HG02840 (cell line): ENCODE results near the gene DNM1.
"Not testable (repeated sequence)": the region's sequence is repeated elsewhere in the genome, so short reads cannot be mapped to it uniquely, and the experiment has no call there.

Experiments
- ATAC-seq: cut with Tn5 transposase; IDR thresholded peaks from one replicate; pipeline ENCODE4 v1.9.1; 2021; ENCODE audit warnings: mild to moderate bottlenecking, moderate library complexity, moderate number of reproducible peaks; ENCODE audit not compliant: unreplicated experiment, low FRiP score

DNM1 gene

GRCh38 chr9:128219831-128220230 lies 16.7 kb downstream of the DNM1 start:
- ATAC-seq = no peak

DNA sequence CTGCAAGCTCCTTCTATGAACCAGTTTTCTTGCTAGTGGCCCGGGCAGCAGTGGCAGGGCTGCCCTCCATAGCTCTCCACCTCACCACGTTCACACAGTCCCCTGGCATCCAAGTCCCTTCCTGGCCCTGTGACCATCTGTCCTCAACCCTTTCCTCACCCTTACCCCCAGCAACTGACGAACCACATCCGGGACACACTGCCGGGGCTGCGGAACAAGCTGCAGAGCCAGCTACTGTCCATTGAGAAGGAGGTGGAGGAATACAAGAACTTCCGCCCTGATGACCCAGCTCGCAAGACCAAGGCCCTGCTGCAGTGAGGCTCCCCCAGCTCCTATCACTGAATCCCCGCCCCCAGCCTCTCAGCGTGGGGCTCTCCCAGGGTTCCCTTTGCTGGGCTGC lies 18.8 kb downstream of the DNM1 start:
- no peak for ATAC-seq

DNA sequence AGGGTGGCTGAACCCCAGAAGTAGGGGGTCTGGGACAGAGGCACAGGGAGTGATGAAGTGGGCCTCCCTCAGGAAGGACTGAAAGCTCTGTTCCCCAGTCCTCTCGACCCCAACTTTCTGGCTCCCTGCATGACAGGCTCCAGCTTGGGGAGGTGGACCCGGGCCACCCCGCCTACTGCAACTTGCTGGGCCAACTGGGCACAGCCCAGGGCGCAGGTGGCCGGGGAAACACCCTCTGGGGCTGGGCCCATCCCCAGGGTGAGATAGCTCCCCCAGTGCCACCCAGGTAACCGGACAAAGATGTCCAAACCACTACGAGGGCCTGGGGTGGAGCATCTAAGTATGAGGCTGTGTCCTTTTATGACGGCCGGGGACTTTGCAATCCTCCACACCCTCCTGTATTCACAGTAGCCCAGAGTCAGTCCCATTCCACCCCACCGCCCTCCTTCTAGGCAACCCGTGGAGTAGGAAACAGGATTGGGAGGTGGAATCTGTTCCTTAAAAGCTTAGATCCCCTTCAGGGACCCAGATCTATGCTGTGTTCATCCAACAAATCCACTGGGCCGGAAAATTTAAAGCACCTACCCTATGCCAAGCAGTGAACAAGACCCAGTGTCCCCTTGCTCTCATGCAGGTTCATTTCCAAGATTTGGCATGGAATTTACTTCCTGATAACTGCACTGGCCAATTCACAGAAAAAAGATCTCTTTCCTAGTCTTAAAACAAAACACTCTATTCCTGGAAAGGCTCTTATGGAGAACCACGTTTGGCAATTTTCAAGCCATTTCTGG lies 19.9 kb downstream of the DNM1 start:
- no peak for ATAC-seq

DNA sequence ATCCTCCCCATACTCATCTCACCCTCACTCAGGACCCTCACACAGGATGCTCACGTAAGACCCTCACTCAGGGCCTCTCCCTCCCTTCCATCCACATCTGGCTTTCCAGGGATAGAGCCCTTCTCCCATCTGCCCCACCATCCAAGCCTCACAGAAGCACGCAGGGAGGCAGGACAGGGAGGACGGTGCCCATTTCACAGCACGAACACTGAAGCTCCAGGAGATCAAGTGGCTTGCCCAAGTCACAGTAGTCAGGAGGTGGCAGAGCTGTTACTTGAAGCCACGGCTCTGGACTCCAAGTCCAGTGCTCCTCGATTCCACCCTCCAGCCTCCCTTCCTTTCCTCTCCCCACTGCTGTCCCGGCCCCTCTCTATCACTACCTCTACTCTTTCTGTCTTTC lies 21.7 kb downstream of the DNM1 start:
- no peak for ATAC-seq

DNA sequence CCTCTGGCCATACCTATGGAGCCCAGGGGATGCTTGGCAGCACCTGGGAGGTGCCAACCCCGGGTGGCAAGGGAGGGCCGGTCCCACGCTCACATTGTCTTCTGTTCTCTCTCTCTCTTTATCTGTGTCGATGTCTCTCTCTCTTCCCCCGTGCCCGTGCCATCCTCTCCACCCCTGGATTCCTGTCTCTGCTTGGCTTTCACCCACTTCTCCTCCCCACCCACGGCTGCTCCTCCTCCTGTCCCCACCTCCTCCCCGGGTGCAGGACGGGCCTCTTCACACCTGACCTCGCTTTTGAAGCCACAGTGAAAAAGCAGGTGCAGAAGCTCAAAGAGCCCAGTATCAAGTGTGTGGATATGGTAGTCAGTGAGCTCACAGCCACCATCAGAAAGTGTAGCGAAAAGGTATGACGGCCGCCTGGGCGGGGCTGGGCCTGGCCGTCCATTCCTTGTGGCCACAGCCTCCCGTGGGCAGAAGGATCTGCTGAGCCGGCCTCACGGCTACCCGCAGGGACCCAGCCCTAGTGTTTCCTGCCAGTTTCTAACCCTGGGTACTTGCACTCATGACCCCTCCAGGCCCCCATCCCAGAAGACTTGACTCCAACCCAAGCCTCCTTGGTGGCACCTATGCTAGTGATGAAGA lies 22.7 kb downstream of the DNM1 start:
- ATAC-seq = no peak

GRCh38 chr9:128226412-128226801 lies 23.2 kb downstream of the DNM1 start:
- ATAC-seq = no peak

DNA sequence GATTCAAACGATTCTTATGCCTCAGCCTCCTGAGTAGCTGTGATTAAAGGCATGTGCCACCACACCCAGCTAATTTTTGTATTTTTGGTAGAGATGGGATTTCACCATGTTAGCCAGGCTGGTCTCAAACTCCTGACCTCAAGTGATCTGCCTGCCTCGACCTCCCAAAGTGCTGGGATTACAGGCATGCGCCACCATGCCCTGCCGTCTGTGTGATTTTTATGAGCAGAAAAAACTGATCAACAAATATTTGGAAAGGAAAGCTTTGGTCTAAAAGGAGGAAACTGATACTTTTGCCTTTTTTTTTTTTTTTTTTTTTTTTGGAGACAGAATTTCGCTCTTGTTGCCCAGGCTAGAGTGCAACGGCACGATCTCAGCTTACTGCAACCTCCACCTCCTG lies 27.7 kb downstream of the DNM1 start:
- ATAC-seq = not testable (repeated sequence)

DNA sequence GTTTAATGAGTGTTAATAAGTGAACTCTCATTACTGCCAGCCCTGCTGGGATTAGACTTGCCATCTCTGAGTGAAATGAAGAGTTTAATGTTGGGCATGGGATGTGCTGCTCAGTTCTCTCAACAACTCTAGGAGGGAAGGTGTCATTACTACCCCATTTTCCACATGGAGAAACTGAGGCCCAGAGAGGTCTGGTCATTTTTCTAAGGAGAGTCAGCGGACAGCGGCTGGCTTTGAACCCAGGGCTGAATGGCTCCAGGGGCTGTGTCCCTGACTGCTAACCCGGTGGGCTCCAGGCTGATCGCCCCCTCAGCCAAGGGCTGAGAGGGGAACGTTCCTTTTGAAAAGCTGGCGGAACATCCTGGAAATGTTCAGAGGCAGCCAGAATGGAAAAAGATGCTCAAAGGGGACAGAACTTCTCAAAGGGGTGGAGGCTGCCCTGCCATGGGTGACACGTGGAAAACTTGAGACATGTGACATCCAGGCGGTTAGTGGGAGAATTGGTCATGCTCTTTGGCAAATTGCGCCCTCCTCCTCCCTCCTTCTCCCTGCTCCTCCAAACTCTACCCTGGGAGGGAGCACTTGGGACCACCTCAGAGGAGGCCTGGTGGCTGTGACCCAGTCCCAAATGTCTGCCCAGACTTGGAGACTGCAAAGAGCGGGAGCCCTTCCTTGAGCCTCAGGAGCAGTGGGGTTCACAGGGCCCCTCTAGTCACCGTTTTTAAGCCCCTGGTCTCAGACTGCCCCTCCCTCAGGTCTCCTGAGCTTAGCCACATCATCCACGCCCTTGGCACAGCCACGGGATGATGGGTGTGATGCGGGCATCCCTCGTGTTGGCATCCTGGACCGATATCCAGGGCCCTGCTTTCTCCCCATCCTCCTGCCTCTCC lies 28.7 kb downstream of the DNM1 start:
- no peak for ATAC-seq

DNA sequence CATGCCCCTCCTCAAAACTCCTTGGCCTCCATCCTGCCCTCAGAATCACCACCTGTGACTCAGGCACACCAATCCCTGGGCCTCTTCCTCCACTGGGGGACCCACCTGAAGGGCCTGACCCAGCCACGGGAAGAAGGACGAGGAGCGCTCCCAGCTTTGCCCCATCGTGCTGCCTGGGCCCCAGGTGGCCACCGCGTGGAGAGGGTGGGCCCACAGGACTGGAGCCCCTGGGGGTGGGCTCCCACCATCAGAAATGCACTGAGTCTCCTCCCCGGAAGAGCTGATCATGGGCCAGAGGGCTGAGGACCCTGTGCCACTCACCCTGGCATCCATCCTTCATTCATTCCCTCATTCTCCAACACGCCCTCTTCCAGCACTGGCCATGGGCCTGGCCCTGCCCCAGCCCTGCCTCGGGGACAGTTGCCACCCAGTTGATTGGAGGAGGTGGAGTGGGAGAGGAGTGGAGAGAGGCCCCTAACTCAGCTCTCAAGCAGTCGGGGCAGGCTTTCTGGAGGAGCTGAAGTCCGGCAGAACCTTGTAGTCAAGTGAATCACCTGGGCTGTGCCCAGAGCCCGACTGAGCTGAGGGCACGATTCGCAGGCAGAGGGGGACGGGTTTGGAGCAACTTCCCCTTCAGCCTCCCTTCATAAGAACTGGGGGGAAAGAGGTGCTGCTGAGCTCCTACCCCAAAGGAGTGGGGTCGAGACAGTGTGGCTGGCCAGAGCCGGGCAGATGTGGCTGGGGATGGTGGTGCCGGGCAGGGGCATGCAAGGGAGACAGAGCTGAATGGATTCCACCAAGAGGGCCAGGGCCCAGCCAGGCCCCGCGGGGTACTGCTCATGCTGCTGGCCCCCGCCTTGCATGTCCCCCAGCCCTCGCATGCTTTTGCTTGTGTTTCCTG lies 29.6 kb downstream of the DNM1 start:
- ATAC-seq = no peak

DNA sequence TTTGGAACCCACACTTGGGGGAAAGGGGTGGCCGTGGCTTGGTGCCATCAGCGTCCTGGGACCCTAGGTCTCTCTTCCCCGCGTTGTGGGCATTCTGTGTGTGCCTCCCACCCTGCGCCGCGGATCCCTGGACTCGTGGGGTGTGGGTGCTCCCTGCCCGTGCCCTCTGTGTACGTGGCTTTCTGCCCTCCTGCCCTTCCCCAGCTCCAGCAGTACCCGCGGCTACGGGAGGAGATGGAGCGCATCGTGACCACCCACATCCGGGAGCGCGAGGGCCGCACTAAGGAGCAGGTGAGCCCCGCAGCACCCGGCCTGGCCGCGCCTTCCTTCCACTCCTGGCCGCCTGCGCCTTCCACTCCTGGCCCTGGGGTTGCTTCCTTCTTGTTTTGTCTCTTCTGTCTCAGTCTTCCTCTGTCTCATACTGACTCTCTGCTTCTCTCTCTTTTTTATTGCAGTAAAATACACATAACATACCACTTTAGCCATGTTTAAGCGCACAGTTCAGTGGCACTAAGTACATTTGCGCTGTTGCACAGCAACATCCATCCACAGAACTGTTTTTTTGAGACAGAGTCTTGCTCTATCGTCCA lies 30.7 kb downstream of the DNM1 start:
- no peak for ATAC-seq

GRCh38 chr9:128242124-128242523 lies 38.9 kb downstream of the DNM1 start:
- no peak for ATAC-seq

GRCh38 chr9:128242828-128243214 lies 39.6 kb downstream of the DNM1 start:
- no peak for ATAC-seq

DNA sequence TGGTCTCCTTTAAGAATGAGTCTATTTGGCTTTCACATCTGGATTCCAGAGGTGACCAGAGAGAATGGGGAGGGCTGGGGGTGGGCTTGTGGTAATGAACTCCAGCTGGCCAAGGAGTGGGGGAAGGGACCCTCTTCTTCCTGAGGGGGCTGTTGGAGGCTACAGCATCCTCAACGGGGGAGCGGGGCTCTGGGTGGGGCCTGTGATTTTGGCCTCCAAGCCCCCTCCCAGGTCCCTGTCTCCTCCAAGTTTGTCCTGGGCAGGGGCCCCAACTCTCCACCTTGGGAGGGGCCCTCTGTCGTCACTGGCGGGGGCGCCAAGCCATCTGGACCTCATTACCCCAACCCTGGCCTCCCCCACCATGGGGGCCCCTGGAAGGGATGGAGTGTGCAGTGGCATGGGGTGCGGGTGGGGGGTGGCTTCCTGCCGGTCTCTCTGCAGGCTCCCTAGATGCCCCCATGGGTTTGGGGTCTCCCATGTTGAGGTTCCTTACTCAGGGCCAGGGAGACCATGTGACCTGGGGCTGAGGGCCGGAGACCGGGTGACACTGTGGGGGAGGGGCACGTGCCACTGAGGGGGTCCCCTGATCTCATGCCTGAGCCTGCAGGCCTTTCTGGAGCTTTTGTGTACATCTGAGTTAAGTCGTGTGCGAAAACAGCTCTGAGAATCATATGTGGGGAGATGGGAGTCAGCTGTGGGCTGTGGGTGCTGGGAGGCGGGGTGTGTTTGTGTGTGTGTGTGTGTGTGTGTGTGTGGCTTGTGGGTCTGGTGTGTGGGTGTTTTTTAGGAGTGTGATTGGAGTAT lies 40.2 kb downstream of the DNM1 start:
- ATAC-seq = no peak

DNA sequence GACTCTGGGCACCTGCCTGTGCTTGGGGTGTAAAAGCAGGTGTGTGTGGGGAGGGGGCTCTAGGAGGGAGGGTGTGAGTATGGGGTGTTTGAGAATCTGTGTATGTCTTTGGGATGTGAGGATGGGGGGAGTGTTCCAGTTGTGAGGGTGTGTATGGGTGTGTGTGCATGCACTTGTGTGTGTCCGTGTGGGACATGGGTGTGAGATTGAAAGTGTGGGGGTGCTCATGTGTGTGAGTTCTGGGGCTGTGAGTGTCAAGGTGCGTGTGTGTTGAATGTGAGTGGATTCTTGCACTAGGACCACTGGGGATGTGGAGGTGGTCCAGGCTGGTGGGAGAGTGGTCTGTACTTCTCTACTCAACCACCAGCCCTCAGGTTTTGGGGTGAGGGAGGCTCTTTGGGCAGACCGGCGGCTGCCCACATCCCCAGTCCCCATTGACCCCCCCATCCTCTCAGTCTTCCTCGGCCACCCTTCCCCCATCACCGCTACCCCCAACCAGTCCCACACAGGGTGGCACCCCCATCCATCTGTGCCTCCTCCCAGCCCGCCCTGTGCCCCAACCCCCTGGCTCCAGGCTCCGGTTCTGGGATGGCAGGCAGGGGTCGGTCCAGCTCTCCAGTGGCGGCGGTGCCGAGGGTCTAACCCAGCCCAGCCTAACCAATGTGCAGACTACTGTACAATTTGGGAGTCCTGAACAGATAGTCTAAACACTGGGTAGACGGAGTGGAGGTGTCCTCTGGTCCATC lies 41.1 kb downstream of the DNM1 start:
- no peak for ATAC-seq

DNA sequence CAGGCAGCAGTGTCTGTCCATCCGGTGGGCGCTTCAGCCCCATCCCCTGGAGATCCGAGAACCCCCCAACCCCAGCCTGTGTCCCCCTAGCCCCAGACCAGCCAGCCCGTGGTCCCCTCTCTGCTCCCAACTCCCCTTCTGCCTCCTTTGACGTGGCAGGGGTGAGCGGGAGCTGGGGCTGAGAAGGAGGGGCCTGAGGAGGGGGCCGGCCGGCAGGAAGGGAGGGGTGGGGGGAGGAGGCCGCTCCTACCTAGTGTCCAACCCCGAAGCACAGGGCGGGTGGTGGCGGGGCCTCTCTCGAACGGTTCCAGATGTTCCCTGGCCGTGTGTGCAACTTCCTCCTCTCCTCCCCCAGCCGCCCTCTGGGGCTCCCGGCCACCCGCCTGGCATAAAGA lies 41.7 kb downstream of the DNM1 start:
- no peak for ATAC-seq

- ATAC-seq = no peak
Measured at GRCh38 chr9:128245421-128246151, 42.4 kb downstream of the DNM1 start.

GRCh38 chr9:128246471-128246870 lies 43.3 kb downstream of the DNM1 start:
- ATAC-seq = no peak
